ENCODE data around the gene SIGLEC8.

DNA sequence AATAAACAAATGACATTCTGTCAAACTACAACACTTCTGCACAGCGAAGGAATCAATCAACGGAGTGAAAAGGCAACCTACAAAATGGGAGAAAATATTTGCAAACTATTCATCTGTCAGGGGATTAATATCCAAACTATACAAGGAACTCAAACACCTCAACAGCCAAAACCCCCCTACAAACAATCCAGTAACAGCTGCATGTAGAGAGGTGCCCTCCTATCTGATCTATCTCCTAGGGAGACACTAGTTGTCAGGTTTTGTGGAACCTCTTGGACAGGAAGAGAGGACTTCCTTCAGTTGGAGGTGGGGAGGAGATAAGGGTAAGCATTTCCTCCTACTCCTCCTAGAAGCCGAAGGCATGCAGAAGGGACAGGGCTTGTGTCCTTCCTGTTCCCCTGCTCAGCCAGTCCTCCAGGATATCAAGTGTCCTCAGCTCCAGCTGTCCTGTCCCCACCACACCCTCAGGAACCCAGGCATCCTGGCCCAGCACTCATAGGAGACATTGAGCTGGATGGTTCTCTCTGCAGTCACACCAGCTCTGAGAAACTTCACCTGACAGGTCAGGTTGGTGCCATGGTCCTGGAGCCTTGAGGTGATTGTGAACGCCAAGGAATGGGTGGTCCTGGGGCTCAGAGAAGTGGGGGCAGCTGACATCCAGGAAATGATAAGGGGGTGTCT, 9.8 kb upstream of the SIGLEC8 start:
- TF ChIP-seq POLR2A (IDR thresholded peaks at IDR 0.05; ENCODE audit: low read depth, low read length), result no peak
- no peak for TF ChIP-seq POLR2AphosphoS5 (IDR thresholded peaks at IDR 0.05; ENCODE audit: low read depth, low read length)
- TF ChIP-seq TAF1 (IDR thresholded peaks at IDR 0.05; ENCODE audit: borderline replicate concordance, low read depth, low read length), result no peak

All from GM12892 (cell line).